D721Med (cell line): ENCODE results near the gene BPIFB6.
"Not testable (repeated sequence)": the region's sequence is repeated elsewhere in the genome, so short reads cannot be mapped to it uniquely, and the experiment has no call there.

Source experiments
- DNase-seq: peaks from one replicate; pipeline ENCODE4 v3.0.0; 2011; ENCODE audit warnings: low spot score; ENCODE audit not compliant: insufficient read length
- FAIRE-seq: peaks from 2 replicates; lab custom pipeline; 2011; peaks lifted over from hg19 to GRCh38; lab: Jason Lieb, UNC
- TF ChIP-seq, protein P1 (sequence below): IDR thresholded peaks from 2 replicates; pipeline ENCODE4 v1.5.1; 2012; ENCODE audit warnings: mild to moderate bottlenecking, control low read depth; ENCODE audit not compliant: insufficient read depth; ENCODE audit errors: missing control alignments

BPIFB6 gene

DNA sequence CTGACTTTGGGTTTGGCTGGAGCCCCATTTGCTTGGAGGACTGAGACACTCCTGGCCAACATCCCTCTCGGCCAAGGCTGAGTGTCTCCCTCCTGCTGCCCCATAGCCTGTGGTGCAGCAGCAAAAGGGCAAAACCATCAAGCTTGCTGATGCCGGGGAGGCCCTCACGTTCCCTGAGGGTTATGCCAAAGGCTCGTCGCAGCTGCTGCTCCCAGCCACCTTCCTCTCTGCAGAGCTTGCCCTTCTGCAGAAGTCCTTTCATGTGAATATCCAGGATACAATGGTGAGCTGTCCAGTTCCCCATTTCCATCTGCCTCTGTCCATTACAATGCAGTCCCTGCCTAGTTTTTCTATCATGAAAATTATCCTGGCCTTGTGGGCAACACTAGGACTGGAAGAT, 6.0 kb downstream of the BPIFB6 start:
- TF ChIP-seq, protein P1, sequence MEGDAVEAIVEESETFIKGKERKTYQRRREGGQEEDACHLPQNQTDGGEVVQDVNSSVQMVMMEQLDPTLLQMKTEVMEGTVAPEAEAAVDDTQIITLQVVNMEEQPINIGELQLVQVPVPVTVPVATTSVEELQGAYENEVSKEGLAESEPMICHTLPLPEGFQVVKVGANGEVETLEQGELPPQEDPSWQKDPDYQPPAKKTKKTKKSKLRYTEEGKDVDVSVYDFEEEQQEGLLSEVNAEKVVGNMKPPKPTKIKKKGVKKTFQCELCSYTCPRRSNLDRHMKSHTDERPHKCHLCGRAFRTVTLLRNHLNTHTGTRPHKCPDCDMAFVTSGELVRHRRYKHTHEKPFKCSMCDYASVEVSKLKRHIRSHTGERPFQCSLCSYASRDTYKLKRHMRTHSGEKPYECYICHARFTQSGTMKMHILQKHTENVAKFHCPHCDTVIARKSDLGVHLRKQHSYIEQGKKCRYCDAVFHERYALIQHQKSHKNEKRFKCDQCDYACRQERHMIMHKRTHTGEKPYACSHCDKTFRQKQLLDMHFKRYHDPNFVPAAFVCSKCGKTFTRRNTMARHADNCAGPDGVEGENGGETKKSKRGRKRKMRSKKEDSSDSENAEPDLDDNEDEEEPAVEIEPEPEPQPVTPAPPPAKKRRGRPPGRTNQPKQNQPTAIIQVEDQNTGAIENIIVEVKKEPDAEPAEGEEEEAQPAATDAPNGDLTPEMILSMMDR: no peak

DNA sequence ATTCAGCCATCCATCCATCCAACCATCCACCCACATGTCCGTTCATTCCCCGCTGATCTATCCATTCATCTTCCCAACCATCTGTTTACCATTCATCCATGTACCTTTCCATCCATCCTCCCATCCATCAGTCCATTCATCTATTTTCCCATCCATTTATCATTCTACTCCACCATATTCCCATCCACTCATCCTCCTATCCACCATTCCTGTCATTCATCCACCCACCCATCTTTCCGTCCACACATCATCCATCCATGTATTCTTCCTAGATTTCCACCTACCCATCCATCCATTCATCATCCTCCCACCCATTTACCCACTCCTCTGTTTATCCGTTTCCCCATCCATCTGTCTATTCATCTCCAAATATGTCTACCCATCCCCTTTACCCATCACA, 6.8 kb downstream of the BPIFB6 start:
- no peak for DNase-seq
- FAIRE-seq: no peak
- TF ChIP-seq, protein P1: no peak

More for the DNA sequence above, 6.0 kb downstream of the BPIFB6 start:
- DNase-seq (no peak), FAIRE-seq (no peak)

DNA sequence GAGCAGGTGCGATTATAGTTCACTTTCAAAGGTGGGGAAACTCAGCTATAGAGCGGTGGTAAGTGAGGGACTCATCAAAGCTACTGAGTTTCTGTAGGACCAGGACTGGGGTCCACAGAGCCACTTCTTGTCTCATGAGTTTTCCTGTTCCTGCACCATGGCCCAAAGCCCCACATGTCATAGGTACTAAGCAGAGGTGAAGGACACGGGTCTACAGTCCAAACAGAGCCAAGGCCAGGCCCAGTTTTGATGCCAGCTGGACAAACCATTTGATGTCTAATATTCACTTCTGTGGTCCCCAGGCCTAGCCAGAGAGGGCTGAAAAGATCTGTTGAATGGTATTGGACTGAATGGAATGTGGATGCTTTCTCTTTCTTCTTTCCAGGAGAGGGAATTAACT, 11.0 kb downstream of the BPIFB6 start:
- DNase-seq (no peak), FAIRE-seq (no peak)
- TF ChIP-seq, protein P1: no peak

DNA sequence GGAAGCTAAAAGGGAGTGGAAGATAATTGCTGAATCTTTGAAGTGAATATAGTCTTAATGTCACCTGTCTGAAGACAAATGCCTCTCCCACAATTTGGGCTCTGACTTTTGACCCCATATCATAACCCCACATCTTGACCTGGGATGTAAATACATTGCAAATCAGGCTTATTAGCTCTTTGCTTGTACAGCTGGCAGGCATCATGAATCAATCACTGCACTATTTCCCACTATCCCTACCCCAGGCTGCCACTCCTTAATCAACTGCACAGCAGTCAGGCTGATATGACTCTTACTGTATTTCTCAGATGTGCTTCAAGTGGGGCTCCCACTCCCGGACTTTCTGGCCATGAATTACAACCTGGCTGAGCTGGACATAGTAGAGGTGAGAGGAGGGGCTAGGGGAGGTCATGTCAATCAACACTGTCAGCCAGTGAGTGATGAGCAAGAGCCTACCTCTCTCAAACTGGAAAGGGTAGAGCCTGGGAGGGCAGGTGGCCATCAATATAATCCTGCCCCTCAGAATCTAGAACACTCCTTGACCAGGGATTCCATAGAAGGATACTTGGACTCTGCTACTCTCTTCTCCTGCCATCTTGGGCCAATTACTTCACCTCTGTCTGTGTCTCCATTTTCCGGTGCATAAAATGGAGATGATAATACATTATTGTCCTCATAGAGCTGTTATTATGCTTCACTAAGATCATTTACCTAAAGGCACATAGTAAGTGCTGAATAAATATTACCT, 11.7 kb downstream of the BPIFB6 start:
- TF ChIP-seq, protein P1: no peak
- DNase-seq (no peak), FAIRE-seq (no peak)

DNA sequence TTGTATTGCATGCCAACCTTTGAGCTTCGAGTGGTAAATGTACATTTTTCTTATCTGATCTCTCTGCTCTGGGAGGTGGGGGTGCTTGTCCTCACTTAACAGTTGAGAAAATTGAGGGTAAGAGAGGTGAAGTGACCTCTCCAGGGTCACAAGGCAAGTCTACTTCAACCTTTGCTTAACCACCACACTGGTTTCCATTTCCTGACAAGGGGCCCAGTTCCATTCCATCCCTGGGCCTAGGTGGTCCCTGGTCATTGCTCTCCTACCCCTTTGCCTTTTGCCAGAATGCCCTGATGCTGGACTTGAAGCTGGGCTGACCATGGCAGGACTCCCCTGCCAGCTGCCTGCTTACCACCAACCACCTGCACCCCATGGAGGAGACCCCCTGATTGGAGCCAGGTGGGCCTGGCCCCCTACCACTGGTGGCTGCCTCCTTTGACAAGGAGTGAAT, 12.3 kb downstream of the BPIFB6 start:
- FAIRE-seq: no peak
- TF ChIP-seq, protein P1: no peak

DNA sequence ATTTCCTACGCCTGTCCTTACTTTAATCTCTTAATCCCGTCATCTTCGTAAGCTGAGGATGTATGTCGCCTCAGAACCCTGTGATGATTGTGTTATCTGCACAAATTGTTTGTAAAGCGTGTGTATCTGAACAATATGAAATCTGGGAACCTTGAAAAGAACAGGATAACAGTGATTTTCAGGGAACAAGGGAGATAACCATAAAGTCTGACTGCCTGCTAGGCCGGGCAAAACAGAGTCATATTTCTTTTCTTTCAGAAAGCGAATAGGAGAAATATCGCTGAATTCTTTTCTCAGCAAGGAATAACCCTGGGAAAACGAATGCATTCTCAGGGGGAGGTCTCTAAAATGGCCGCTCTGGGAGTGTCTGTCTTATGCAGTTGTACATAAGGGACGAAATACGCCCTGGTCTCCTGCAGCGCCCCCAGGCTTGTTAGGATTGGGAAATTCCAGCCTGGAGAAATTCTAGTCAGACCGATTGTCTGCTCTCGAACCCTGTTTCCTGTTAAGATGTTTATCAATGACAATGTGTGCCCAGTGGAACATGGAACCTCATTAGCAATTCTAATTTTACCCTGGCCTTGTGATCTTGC, 13.8 kb downstream of the BPIFB6 start:
- not testable (repeated sequence) for DNase-seq, FAIRE-seq

More for the DNA sequence above, 12.3 kb downstream of the BPIFB6 start:
- no peak for DNase-seq

DNA sequence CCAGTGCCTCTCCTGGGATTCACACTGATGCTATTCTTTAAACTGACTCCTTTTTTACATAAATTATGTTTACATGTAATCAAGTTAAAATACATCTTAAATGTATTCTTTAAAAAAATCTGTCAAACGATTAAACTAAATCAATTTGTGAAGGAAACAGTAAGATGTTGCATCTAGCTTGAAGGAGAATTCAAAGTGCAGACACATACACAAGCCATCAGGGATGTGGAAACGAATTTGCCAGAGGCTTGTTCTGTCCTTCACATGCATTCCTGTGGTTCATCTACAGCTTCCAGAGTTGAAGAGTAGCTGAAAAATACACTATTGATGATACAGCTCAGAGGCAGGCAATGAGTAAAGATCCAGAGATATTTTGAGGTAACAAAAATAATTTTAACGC, 15.0 kb downstream of the BPIFB6 start:
- DNase-seq (no peak), FAIRE-seq (no peak)
- TF ChIP-seq, protein P1: no peak
